K562 treated with DMSO at 1 percent for 4 hours (cell line): ENCODE data around the gene NOS1AP. TPM values are rescaled to one million over a fixed set of nuclear protein-coding genes. Genes with fewer than 3 reads are reported as not detected.

Experiments used
- total RNA-seq: library from RNA; unstranded; fragments of 300-600 nt; gene quantifications from 2 replicates; pipeline ENCODE4 v1.2.3, GENCODE V29; 2022; ENCODE audit not compliant: insufficient read depth

Gene NOS1AP
- total RNA-seq = 0.39 TPM in 1 of 2 replicates, not detected in the other

GRCh38 chr1:162069334-162070093 lies at the start of gene NOS1AP:
Gene NOS1AP, plus strand, starts transcription at chr1:162069691. Its CDS starts 487 bp downstream, at chr1:162070178.

GRCh38 chr1:162023547-162024501 lies 45.7 kb upstream of the NOS1AP start, which contains the start of gene OLFML2B:
Gene OLFML2B, minus strand, starts transcription at chr1:162023869. Its CDS starts 439 bp downstream, at chr1:162023430.

GRCh38 chr1:162376691-162377090 lies 307.2 kb downstream of the NOS1AP start, which contains the start of gene SPATA46:
Gene SPATA46, minus strand, starts transcription at chr1:162376854. Its CDS starts 64 bp downstream, at chr1:162376790.

GRCh38 chr1:162381383-162381782 lies 311.9 kb downstream of the NOS1AP start, which contains the start of gene C1orf226:
Gene C1orf226, plus strand, starts transcription at chr1:162381728. Its CDS starts 174 bp downstream, at chr1:162381902.

GRCh38 chr1:162412002-162412401 lies 342.5 kb downstream of the NOS1AP start, which contains the start of gene SH2D1B:
Gene SH2D1B, minus strand, starts transcription at chr1:162412136. Its CDS starts 120 bp downstream, at chr1:162412016.

Other genes with a start within 250 kb of the NOS1AP start
- not detected in 2 replicates for gene OLFML2B, start 45.8 kb upstream of the NOS1AP start, total RNA-seq